GM19372 (cell line): Measurements from ENCODE around the gene EPG5.
A peak's percentile ranks its signal among the peaks of the same experiment; 100 is the strongest.

Source experiments
- ATAC-seq: cut with Tn5 transposase; IDR thresholded peaks from one replicate; pipeline ENCODE4 v1.9.1; 2021; ENCODE audit warnings: mild to moderate bottlenecking, low read depth, moderate library complexity; ENCODE audit not compliant: unreplicated experiment

EPG5 gene

GRCh38 chr18:45923138-45923537 lies 44.0 kb downstream of the EPG5 start:
- no peak for ATAC-seq

GRCh38 chr18:45920367-45920766 lies 46.8 kb downstream of the EPG5 start:
- ATAC-seq = no peak

- no peak for ATAC-seq
Observed at GRCh38 chr18:45916302-45916701, 50.8 kb downstream of the EPG5 start.

- no peak for ATAC-seq
Observed at GRCh38 chr18:45913276-45913675, 53.9 kb downstream of the EPG5 start.

GRCh38 chr18:45910405-45911023 lies 56.6 kb downstream of the EPG5 start:
- peak; percentile 92 for ATAC-seq

- ATAC-seq = no peak
Observed at GRCh38 chr18:45901654-45902210, 65.4 kb downstream of the EPG5 start.

- no peak for ATAC-seq
Observed at GRCh38 chr18:45900623-45901022, 66.5 kb downstream of the EPG5 start.

- ATAC-seq = no peak
Observed at GRCh38 chr18:45896991-45897390, 70.1 kb downstream of the EPG5 start.

GRCh38 chr18:45896452-45896851 lies 70.7 kb downstream of the EPG5 start:
- no peak for ATAC-seq

GRCh38 chr18:45895339-45895738 lies 71.8 kb downstream of the EPG5 start:
- ATAC-seq = no peak

GRCh38 chr18:45894818-45895217 lies 72.3 kb downstream of the EPG5 start:
- no peak for ATAC-seq

GRCh38 chr18:45891806-45892205 lies 75.3 kb downstream of the EPG5 start:
- no peak for ATAC-seq

- ATAC-seq = no peak
Observed at GRCh38 chr18:45890606-45891005, 76.5 kb downstream of the EPG5 start.

GRCh38 chr18:45889419-45890064 lies 77.6 kb downstream of the EPG5 start:
- ATAC-seq = no peak

- no peak for ATAC-seq
Observed at GRCh38 chr18:45887585-45887984, 79.5 kb downstream of the EPG5 start.

GRCh38 chr18:45880876-45881558 lies 86.1 kb downstream of the EPG5 start:
- ATAC-seq = no peak

GRCh38 chr18:45879681-45880655 lies 87.2 kb downstream of the EPG5 start:
- ATAC-seq = peak; percentile 85

GRCh38 chr18:45877403-45877802 lies 89.7 kb downstream of the EPG5 start:
- ATAC-seq = no peak

GRCh38 chr18:45876161-45876560 lies 91.0 kb downstream of the EPG5 start:
- no peak for ATAC-seq

GRCh38 chr18:45874491-45875184 lies 92.5 kb downstream of the EPG5 start:
- peak; percentile 87 for ATAC-seq
